T47D (cell line): ENCODE measurements around the gene SORCS1.

ENCODE experiments used
- DNase-seq, 2 experiments: peaks; one replicate each; pipeline versions ENCODE4 v3.0.0 to v3.0.0-alpha.2; 2011 to 2012; ENCODE audit warnings: low read depth in 1 of 2, low spot score in 1 of 2
- JUND ChIP-seq: IDR thresholded peaks from 2 replicates; pipeline ENCODE4 v1.6.1; 2012; ENCODE audit warnings: low read depth
- in situ Hi-C: cut with HindIII; loops from 2 replicates; pipeline ENCODE4 v1.10.0; 2016; ENCODE audit warnings: low sequenced_read_pairs, low pct_unique_long_range_greater_than_20kb

SORCS1 gene

GRCh38 chr10:106593876-106594275, 570.6 kb downstream of the SORCS1 start:
- DNase-seq, result no peak
- in situ Hi-C loops, result no loop called here
- no peak for TF ChIP-seq JUND

- no peak for TF ChIP-seq JUND
- DNase-seq, result no peak
- in situ Hi-C loops, result no loop called here
Measured at GRCh38 chr10:106592396-106592795, 572.1 kb downstream of the SORCS1 start.

DNA sequence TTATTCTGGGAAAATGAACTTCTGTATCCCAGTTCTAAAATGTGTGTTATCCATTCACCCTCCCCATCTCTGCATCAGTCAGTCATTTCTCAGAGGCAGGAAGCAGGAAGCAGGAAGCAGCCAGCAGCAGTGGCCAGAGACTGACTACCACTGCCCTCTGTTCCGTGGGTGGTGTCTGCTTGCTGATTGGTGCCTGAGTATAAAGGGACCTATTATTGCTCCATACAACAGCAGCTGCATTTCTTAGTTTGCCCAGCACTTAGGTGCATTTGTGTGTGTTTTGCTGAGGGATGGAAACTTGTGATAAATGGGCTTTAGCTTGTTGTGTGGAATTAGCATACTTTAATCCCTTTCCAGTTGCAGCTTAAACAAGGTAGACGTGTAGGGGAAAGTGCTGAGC, 582.2 kb downstream of the SORCS1 start:
- TF ChIP-seq JUND, result no peak
- no peak for DNase-seq
- in situ Hi-C loops, result no loop called here

DNA sequence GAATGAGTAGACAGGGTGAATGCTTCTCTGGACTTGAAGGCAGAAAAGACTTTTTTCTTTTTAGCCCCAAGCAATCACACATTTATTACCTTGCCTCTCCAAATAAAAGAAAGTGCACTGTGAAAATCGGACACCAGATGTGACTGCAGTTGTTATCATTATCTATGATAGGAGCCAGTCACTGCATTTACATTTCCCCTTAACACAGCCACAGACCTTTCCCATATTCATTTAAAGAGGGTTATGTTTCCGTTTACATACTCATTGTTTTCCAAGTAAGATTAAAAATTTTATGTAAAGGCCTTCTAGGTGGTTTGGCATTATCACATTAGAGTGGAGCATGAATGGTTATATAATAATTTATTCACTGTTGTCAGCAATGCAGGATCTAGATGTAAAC, 586.8 kb downstream of the SORCS1 start:
- TF ChIP-seq JUND, result no peak
- no peak for DNase-seq
- in situ Hi-C loops, result no loop called here

DNA sequence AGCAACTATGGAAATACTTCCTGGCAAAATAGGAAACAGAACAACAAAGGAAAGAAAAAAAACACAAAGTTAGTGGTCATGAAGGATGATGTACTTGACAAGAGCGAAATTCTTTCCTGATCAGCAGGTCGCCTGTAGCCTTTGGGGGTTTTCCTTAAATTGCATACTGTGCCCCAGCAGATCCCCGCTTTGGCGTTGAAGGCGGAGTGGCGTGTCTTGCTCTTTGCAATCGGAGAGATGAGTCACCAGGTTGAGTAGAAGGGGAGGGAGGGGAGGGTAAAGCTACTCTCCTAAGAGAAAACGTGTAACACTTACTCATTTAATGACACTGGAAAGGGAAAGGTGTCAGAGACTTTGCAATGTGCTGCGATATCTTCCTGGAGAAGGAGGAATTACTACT, 587.2 kb downstream of the SORCS1 start:
- in situ Hi-C loops, result no loop called here
- no peak for DNase-seq
- no peak for TF ChIP-seq JUND

- no peak for DNase-seq
- in situ Hi-C loops, result no loop called here
- no peak for TF ChIP-seq JUND
Measured at GRCh38 chr10:106576534-106576933, 588.0 kb downstream of the SORCS1 start.

- in situ Hi-C loops, result no loop called here
- no peak for DNase-seq
Measured at GRCh38 chr10:106573106-106573505, 591.4 kb downstream of the SORCS1 start.

DNA sequence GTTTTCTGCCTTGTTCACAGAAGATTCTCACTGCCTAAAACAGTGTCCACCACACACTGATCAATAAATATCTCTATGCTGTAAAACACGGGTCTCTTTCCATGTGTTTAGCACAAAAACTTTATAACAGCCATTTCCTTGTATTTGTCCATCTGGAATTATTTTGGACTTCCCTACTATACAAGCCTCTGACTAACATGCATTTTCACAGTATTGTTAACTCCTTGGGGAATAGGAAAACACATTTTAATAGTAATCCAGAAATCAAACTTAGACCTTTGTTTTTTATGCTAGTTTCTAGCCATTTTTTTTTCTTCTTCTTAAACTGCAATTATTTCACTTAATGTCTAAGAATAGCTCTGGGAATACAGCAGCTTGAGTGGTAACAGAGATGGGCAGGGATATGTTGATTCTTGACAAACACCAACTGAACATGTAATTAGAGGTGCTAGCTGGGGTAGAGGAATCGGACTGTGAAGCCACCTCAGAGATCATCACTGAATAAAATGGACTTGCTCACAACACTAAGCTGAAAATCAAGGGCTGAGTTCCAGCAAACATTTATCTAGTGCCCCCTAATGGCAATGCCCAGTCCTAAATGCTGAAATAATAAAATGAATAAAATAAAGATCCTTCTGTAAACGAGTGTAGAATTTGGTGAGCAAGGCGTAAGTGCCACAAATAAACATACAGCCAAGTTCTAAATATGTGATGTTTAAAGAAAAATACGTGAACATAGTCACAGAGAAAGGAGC, 593.1 kb downstream of the SORCS1 start:
- in situ Hi-C loops, result no loop called here
- no peak for TF ChIP-seq JUND
- peak in 1 of 2 experiments; percentile 20 for DNase-seq

More at GRCh38 chr10:106573106-106573505, 591.4 kb downstream of the SORCS1 start:
- TF ChIP-seq JUND, result no peak

- no peak for TF ChIP-seq JUND
- in situ Hi-C loops, result no loop called here
Measured at GRCh38 chr10:106570268-106570667, 594.2 kb downstream of the SORCS1 start.

GRCh38 chr10:106567629-106568028, 596.9 kb downstream of the SORCS1 start:
- in situ Hi-C loops, result no loop called here

More at GRCh38 chr10:106570268-106570667, 594.2 kb downstream of the SORCS1 start:
- no peak for DNase-seq

DNA sequence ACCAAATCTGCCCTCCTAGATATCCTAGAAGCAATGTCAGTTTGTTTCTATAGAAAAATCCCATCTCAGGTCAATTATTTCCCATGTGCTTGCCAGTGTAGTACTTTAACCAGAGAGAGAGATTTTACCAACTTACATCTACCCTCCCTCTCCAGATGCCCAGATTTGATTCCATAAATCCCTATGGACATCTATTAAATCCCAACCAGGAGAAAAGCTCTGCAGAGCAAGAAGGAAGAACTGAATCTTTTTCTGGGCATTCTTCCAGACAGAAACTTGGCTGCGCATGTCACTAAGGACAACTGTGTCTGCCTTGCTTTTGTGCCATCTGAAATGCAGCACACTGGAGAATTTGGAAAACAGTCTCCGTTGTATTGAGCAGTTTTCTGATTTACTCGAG, 597.6 kb downstream of the SORCS1 start:
- in situ Hi-C loops, result no loop called here
- DNase-seq, result no peak
- no peak for TF ChIP-seq JUND

More at GRCh38 chr10:106567629-106568028, 596.9 kb downstream of the SORCS1 start:
- no peak for TF ChIP-seq JUND
- no peak for DNase-seq

- in situ Hi-C loops, result no loop called here
- peak in 1 of 2 experiments; percentile 25 for DNase-seq
- no peak for TF ChIP-seq JUND
Measured at GRCh38 chr10:106565546-106565945, 599.0 kb downstream of the SORCS1 start.

- DNase-seq, result no peak
- in situ Hi-C loops, result no loop called here
- TF ChIP-seq JUND, result no peak
Measured at GRCh38 chr10:106563384-106563783, 601.1 kb downstream of the SORCS1 start.
